Lung (tissue), 12 donors: ENCODE data around the gene TP73. TPM values are rescaled to one million over a fixed set of nuclear protein-coding genes. Genes with fewer than 3 reads are reported as not detected.

ENCODE experiments used
- ATAC-seq: fragments of 200-7000 bp; cut with Tn5 transposase; one replicate; pipeline ENCODE4 v1.9.1; 2020; ENCODE audit warnings: moderate number of reproducible peaks; ENCODE audit not compliant: insufficient read depth, low FRiP score
- DNase-seq, 3 donors: peaks; one replicate each; pipeline ENCODE4 v3.0.0-alpha.2; 2013 to 2017
- H3K27ac ChIP-seq, 2 donors: one replicate each; pipeline ENCODE4 v1.5.1; 2013; ENCODE audit warnings: mild to moderate bottlenecking in 2 of 2, moderate library complexity in 2 of 2, control low read depth in 1 of 2, inconsistent platforms in 1 of 2, low read depth in 1 of 2, low read length in 1 of 2
- H3K27me3 ChIP-seq, 3 donors: one replicate each; pipeline ENCODE4 v1.5.1; 2013; ENCODE audit warnings: low read length in 2 of 3; ENCODE audit not compliant: control insufficient read depth in 3 of 3, insufficient read depth in 3 of 3
- H3K36me3 ChIP-seq, 4 donors: one replicate each; pipeline ENCODE4 v1.5.1; 2013; ENCODE audit warnings: low read length in 4 of 4, mild to moderate bottlenecking in 1 of 4, moderate library complexity in 1 of 4; ENCODE audit not compliant: control insufficient read depth in 4 of 4, insufficient read depth in 4 of 4
- H3K4me1 ChIP-seq, 5 donors: one replicate each; pipeline ENCODE4 v1.5.1; 2013; ENCODE audit warnings: low read length in 5 of 5, mild to moderate bottlenecking in 2 of 5, moderate library complexity in 1 of 5; ENCODE audit not compliant: control insufficient read depth in 5 of 5, insufficient read depth in 5 of 5
- H3K4me3 ChIP-seq: one replicate; pipeline ENCODE4 v1.5.1; 2013; ENCODE audit warnings: mild to moderate bottlenecking, control low read depth, moderate library complexity
- H3K9ac ChIP-seq, 2 donors: one replicate each; pipeline ENCODE4 v1.5.1; 2013; ENCODE audit warnings: low read length in 2 of 2, control low read depth in 1 of 2; ENCODE audit not compliant: insufficient read depth in 1 of 2
- H3K9me3 ChIP-seq, 4 donors: one replicate each; pipeline ENCODE4 v1.5.1; 2013; ENCODE audit warnings: low read length in 3 of 4, mild to moderate bottlenecking in 1 of 4, moderate library complexity in 1 of 4; ENCODE audit not compliant: control insufficient read depth in 4 of 4, insufficient read depth in 3 of 4
- WGBS, 2 donors: extraction: QIAGEN DNeasy Blood & Tissue Kit; methylation state at CpG; one replicate each; pipeline ENCODE4 v1.1.7; 2013; 5-methylcytosine and 5-hydroxymethylcytosine counted together
- polyA plus RNA-seq, 2 donors: library from polyadenylated mRNA; stranded (reverse); fragments of 200-250 nt; gene quantifications; one replicate each; pipeline ENCODE4 v1.2.1, GENCODE V29; 2013
- total RNA-seq, 2 donors: library from RNA; depleted of rRNA in 1 of 2; stranded (reverse); fragments of >200 nt in 1 of 2; gene quantifications; one replicate each; pipeline ENCODE4 v1.2.1, GENCODE V29; 2014 to 2021
- TF ChIP-seq, protein P1 (sequence below): IDR thresholded peaks from 2 replicates; pipeline ENCODE4 v1.5.1; 2012; ENCODE audit warnings: mild to moderate bottlenecking; ENCODE audit errors: control extremely low read depth, extremely low read depth
- donor health status: control.
- donor health status: control.
- donor health status: Bipolar disorder and iron deficiency.
- donor health status: healthy.
- donor health status: DM: yes; HTN: yes; CAD: no.

Gene TP73
- total and polyA plus RNA-seq, 4 donors, result 1.7 to 12.3 (median 2.2) TPM

DNA sequence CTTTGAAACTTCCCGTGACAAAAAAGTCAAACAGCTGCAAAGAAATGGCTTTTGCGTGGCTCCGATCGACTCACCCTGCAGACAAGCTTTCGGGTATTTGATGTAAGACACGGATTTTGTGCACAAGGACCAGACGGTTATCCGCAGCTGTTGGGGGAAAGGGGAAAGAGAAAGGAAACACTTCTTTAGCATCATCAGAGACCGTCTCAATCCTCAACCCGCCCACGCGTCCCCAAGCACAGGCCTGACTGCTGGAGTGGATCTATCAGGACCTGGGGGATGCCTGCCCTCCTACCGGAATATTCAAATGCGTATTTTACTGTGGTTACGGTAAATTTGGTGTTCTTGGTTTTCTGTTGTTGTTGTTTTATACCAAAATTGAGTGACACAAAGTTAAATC, 13.6 kb upstream of the TP73 start:
- Histone ChIP-seq H3K27me3 (no peaks in the 10 kb centered on the region), H3K36me3 (peaks cover 0 to 57% (median 15%) of the 10 kb centered on the region in 4 donors), H3K9ac (no peak overlapping the region), H3K27ac (no peak overlapping the region), H3K9me3 (no peaks in the 10 kb centered on the region), H3K4me3 (no peak overlapping the region), H3K4me1 (no peaks in the 10 kb centered on the region)
- ATAC-seq (no peak), DNase-seq (no peak)
- 96 to 97% methylated on average over 15 of the region's 15 CpGs for WGBS, 2 donors
- TF ChIP-seq, protein P1, sequence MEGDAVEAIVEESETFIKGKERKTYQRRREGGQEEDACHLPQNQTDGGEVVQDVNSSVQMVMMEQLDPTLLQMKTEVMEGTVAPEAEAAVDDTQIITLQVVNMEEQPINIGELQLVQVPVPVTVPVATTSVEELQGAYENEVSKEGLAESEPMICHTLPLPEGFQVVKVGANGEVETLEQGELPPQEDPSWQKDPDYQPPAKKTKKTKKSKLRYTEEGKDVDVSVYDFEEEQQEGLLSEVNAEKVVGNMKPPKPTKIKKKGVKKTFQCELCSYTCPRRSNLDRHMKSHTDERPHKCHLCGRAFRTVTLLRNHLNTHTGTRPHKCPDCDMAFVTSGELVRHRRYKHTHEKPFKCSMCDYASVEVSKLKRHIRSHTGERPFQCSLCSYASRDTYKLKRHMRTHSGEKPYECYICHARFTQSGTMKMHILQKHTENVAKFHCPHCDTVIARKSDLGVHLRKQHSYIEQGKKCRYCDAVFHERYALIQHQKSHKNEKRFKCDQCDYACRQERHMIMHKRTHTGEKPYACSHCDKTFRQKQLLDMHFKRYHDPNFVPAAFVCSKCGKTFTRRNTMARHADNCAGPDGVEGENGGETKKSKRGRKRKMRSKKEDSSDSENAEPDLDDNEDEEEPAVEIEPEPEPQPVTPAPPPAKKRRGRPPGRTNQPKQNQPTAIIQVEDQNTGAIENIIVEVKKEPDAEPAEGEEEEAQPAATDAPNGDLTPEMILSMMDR, result no peak

DNA sequence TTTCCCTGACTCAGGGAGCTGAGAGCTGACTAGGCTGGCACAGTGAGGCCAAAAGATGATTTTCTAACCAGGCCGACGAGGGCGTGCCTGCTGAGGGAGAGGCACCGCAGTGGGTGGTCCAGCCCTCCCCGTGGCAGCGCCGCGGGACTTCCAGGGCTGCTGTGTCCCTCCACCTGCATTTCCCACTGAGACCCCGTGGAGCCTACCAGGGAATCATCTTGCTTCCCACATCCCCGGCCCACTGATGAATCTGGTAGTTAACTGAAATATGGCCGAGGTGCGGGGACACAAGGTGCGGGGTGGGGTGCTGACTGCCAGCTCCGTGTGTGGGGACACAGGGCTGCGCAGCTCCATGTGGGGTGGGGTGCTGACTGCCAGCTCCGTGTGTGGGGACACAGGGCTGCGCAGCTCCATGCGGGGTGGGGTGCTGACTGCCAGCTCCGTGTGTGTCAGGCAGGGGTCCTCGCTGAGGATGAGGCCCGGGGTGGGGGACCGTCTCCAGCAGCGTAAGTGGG, 12.9 kb upstream of the TP73 start:
- ATAC-seq (no peak), DNase-seq (no peak)
- WGBS, 2 donors, result 95 to 96% methylated on average over 23 of the region's 23 CpGs
- no peak overlapping the region for H3K4me3 ChIP-seq
- peaks cover 0 to 51% (median 15%) of the 10 kb centered on the region in 4 donors for H3K36me3 ChIP-seq
- H3K27me3 ChIP-seq, result no peaks in the 10 kb centered on the region
- no peak overlapping the region for H3K9ac ChIP-seq
- no peaks in the 10 kb centered on the region for H3K4me1 ChIP-seq
- no peaks in the 10 kb centered on the region for H3K9me3 ChIP-seq
- TF ChIP-seq, protein P1, result no peak
- no peak overlapping the region for H3K27ac ChIP-seq

DNA sequence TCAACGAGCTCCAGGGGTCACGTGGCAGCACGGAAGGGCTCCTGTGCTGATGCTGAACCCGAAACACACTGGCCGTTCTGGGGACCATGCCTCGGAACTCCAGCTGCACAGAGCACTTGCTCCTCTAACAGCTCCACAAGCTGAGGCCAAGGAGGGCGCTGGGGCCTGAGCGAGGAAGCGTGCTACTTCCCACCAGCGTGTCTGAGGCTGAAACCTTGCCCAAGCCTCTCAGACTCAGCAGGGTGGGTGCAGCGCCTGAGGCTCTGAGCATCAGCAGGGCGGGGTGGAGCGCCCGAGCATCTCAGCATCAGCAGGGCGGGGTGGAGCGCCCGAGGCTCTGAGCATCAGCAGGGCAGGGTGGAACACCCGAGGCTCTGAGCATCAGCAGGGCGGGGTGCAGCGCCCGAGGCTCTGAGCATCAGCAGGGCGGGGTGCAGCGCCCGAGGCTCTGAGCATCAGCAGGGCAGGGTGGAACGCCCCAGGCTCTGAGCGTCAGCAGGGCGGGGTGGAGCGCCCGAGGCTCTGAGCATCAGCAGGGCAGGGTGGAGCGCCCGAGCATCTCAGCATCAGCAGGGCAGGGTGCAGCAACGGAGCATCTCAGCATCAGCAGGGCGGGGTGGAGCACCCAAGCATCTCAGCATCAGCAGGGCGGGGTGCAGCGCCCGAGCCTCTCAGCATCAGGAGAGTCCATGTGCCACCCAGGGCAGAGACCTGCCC, 12.0 kb upstream of the TP73 start:
- Histone ChIP-seq H3K27ac (no peak overlapping the region), H3K27me3 (no peaks in the 10 kb centered on the region), H3K36me3 (peaks cover 0 to 49% (median 11%) of the 10 kb centered on the region in 4 donors), H3K4me3 (no peak overlapping the region), H3K9me3 (no peaks in the 10 kb centered on the region), H3K9ac (no peak overlapping the region), H3K4me1 (no peaks in the 10 kb centered on the region)
- 91 to 95% methylated on average over 29 to 36 of the region's 36 CpGs for WGBS, 2 donors
- ATAC-seq (no peak), DNase-seq (no peak)
- TF ChIP-seq, protein P1, result no peak
